K562 (cell line): ENCODE measurements around the gene SHISA7. TPM values are rescaled to one million over a fixed set of nuclear protein-coding genes. Genes with fewer than 3 reads are reported as not detected.

Experiments
- KDM1A ChIP-seq, 2 experiments: fragments of 450-650 bp; IDR thresholded peaks; 2 replicates each; pipeline ENCODE4 v1.6.1; 2016; ENCODE audit warnings: mild to moderate bottlenecking in 2 of 2
- SAFB2 ChIP-seq: fragments of 200-400 bp; formaldehyde crosslinking; IDR thresholded peaks from 2 replicates; pipeline ENCODE4 v1.6.1; 2018; ENCODE audit warnings: borderline replicate concordance, low read length, low read depth, moderate library complexity; ENCODE audit not compliant: severe bottlenecking
- XRCC3 ChIP-seq: fragments of 450-650 bp; IDR thresholded peaks from 2 replicates; pipeline ENCODE4 v1.6.1; 2017; ENCODE audit warnings: mild to moderate bottlenecking, moderate library complexity
- polyA plus RNA-seq, 8 experiments: library from polyadenylated mRNA; depleted of rRNA in 4 of 8; stranded (reverse) in 5 of 8; unstranded in 3 of 8; fragments of >200 nt; fragmentation: Nextera tagmentation in 2 of 8; fragmentation: Illumina TruSeq in 1 of 8; extraction: Ambion mirVana in 2 of 8; extraction: Trizol in 1 of 8; gene quantifications; 2 replicates each; pipeline versions ENCODE4 v1.2.1 to v1.2.3, GENCODE V29; 2011 to 2014; ENCODE audit warnings: inconsistent platforms in 1 of 8, missing spikeins in 1 of 8
- total RNA-seq, 7 experiments: library from RNA; depleted of rRNA in 6 of 7; stranded (reverse); fragments of >200 nt in 6 of 7; fragmentation: Illumina TruSeq in 2 of 7; extraction: Trizol in 2 of 7; gene quantifications; 2 replicates each; pipeline versions ENCODE4 v1.2.1 to v1.2.3, GENCODE V29; 2011 to 2021; ENCODE audit warnings: low replicate concordance in 1 of 7
- TF ChIP-seq, protein P1 (sequence below), 2 experiments: fragments of 450-650 bp in 1 of 2; sonication (generic) in 1 of 2; formaldehyde crosslinking in 1 of 2; IDR thresholded peaks; 2 replicates each; pipeline versions ENCODE4 v1.7.1 to v1.9.0; 2016 to 2022; ENCODE audit warnings: inconsistent platforms in 1 of 2, mild to moderate bottlenecking in 1 of 2, missing genetic modification reagents in 1 of 2

SHISA7 gene
- total and polyA plus RNA-seq, 9 of the 15 experiments (the other 6 are each of a cell fraction or from before 2014, with no cell fraction given): 0.01 to 0.40 (median 0.07) TPM

- TF ChIP-seq, protein P1, sequence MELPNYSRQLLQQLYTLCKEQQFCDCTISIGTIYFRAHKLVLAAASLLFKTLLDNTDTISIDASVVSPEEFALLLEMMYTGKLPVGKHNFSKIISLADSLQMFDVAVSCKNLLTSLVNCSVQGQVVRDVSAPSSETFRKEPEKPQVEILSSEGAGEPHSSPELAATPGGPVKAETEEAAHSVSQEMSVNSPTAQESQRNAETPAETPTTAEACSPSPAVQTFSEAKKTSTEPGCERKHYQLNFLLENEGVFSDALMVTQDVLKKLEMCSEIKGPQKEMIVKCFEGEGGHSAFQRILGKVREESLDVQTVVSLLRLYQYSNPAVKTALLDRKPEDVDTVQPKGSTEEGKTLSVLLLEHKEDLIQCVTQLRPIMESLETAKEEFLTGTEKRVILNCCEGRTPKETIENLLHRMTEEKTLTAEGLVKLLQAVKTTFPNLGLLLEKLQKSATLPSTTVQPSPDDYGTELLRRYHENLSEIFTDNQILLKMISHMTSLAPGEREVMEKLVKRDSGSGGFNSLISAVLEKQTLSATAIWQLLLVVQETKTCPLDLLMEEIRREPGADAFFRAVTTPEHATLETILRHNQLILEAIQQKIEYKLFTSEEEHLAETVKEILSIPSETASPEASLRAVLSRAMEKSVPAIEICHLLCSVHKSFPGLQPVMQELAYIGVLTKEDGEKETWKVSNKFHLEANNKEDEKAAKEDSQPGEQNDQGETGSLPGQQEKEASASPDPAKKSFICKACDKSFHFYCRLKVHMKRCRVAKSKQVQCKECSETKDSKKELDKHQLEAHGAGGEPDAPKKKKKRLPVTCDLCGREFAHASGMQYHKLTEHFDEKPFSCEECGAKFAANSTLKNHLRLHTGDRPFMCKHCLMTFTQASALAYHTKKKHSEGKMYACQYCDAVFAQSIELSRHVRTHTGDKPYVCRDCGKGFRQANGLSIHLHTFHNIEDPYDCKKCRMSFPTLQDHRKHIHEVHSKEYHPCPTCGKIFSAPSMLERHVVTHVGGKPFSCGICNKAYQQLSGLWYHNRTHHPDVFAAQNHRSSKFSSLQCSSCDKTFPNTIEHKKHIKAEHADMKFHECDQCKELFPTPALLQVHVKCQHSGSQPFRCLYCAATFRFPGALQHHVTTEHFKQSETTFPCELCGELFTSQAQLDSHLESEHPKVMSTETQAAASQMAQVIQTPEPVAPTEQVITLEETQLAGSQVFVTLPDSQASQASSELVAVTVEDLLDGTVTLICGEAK (IDR thresholded peaks at IDR 0.05): no peak
- TF ChIP-seq, protein P1 (CRISPR knock-in tag; IDR thresholded peaks at IDR 0.05): no peak
- TF ChIP-seq KDM1A (IDR thresholded peaks at IDR 0.05) (0 out of 4 replicates have a peak, but pooled peaks have one; percentile 36), SAFB2 (no peak), XRCC3 (no peak)
Observed at GRCh38 chr19:55466241-55466614, 23.1 kb upstream of the SHISA7 start (continued).
